Activated CD4-positive, alpha-beta T cell treated with anti-CD3 and anti-CD28 coated beads for 1 hour (primary cell): ENCODE results near the gene KIFC1.

Experiments used
- DNase-seq: peaks from one replicate; pipeline ENCODE4 v3.0.0-alpha.2; 2020

Gene KIFC1

DNA sequence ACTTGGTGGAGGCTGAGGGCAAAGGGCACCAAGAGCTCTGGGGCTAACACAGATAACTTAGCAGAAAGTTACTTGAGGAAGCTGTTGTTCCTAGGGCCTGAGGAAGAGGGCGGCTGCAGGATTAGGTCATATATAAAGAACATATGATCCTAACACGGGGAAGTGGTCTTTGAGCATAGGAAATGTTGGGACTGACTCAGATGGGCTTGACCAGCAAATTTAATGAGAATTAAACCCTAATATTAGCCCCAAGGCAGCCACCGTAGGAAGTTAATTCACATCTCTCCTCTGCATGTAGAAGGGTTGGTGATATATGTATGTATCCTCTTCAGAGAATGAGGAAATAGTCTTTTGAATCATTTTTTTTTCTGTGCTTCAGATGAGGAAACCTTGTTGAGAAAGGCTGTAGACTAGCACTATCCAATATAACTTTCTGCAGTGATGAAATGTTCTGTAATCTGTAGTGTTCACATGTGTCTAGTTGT lies 53.5 kb downstream of the KIFC1 start:
- no peak for DNase-seq

DNA sequence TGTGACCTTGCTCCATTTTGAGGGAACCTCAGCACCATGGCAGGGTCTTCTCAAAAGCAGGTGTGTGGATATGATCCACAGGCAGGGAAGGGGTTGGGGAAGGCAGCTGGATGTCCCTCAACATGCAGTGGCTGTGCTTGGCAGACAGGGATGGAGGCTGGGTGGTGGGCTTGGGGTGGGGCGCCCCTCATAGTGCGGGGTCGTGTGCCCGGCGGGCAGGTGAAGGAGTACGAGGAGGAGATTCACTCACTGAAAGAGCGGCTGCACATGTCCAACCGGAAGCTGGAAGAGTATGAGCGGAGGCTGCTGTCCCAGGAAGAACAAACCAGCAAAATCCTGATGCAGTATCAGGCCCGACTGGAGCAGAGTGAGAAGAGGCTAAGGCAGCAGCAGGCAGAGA lies 54.7 kb downstream of the KIFC1 start:
- DNase-seq, result no peak

DNA sequence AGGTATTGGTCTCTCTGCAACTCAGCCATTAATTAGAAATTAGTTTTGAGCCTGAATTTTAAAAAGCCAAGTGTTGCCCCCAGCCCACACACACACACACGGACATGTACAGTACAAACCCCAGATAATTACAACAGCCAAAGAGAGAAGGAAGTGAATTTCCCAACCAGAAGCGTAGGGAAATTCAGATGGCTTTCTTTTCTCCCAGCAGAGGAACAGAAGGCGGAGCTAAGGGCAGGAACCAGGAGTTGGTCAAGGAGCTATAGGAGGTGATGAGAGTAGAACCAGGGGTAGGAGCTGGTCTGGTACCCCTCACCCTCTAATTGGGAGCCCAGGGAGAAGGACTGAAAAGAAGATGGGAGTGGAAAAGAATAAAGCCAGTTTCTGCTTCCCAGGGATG lies 58.8 kb downstream of the KIFC1 start:
- DNase-seq, result no peak

DNA sequence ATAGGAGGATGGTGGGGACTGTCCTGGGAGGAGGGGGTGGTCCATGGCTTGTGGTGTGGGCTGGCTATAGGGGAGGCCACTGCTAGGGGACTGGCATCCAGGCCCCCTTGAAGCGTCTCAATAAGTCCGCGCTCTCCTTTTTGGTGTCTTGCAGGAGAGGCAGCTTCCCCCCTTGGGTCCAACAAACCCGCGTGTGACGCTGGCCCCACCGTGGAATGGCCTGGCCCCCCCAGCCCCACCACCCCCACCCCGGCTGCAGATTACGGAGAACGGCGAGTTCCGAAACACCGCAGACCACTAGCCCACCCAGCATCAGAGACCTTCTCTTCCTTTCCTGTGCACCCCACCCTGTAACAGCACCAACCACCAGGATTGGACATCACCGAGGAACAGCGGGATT lies 60.0 kb downstream of the KIFC1 start:
- DNase-seq, result no peak

DNA sequence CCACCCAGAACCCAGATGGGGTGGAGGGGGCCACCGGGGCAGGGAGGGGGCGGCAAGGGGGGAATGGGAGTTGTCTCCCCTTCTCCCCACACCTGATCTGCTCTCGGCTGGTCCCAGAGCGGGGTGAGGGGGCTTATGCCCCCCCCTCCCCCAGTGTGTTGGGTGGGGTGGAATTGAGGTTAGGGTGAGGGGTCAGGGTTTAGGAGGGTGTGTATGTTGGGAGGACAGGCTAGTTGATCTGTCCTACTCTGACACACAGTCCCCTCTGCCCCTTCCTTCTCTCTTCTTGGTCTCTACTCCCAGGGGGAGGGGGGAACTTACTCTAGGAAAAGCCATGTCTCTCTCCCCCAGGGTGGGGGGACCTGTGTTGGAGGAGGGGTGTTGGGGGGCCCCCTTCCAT lies 60.9 kb downstream of the KIFC1 start:
- no peak for DNase-seq

DNA sequence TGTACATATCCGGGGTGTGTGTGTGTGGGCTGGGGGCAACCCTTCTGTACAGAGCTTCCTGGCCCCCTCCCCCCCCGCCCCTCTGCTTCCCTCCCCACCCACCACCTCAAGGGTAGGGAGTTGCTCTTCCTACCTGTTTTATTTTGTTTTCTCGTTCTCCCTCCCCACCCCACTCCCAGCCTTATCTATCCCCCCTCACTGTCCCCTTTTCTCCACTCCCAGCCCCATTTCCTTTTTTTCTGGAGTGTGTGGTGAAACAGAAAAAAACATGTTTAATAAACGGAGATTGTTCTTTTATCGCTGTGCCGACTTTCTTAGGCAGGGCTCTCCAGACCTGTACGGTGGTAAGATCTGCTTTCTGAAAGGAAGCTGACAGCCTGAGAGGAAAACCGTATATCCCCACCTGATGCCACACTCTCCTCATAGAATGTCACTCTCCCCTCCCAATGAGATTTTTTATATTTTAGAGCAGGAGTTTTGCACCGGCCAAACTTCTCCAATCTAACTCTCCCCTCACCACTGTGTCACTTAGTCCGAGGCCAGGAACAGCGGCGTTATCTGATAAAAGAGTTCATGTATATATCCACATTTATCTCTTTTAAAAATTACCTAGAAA lies 61.9 kb downstream of the KIFC1 start:
- no peak for DNase-seq

DNA sequence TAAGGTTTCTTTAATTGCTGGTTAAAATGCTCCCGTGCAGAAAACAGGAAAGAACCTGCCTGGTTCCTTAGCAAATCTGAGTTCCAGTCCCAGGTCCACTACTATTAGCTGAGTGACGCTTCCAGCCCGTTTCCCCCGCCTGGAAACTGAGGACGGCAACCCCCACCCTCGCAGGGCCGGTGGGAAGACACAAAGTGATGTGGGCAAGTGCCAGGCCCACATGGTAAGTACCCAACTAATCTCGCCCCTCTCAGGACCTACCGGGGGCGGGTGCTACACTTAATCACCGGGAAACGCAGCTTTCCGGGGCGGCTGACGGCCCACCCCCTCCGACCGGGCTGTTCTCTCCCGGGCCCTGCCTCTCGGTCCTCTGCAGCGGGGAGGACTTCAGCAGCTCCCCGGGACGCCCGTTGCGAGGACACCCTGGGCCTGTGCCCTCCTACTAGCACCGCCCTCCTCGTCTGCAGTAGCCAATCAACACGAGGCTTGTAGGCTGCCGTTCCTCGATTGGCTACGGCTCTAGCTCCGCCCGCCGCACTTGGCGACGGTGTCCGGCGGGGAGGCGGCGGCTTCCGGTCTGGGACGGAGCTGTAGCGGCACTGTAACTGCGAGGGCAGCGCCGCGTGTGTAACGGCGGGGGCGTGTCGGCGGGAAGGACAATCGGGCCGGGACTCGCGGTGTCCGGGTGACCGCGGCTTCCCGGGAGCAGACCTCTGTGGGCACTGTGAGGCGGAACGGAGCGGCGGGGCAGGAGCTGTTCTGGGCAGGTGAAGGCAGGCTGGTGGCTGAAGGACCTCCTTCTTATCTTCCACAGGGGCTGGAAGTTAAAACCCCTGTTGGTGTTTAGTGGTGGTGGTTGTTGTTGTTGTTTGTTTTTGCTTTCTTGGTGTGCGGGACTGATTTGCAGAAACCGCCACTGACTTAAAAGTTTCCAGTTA lies 62.7 kb downstream of the KIFC1 start, which contains the start of gene ZBTB9:
Gene ZBTB9 (plus strand): TSS at position 568 of the 938 bp plus-strand sequence. CDS start 525 bp downstream, outside the sequence.
- peak; percentile 87 for DNase-seq

DNA sequence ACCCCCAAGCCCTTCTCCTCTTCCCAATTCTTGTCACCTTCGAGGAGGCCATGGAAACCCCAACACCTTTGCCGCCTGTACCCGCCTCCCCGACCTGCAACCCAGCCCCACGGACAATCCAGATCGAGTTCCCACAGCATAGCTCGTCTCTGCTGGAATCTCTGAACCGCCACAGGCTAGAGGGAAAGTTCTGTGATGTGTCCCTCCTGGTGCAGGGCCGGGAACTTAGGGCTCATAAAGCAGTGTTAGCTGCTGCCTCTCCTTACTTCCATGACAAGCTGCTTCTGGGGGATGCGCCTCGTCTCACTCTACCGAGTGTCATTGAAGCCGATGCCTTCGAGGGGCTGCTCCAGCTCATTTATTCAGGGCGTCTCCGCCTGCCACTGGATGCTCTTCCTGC lies 63.4 kb downstream of the KIFC1 start:
- no peak for DNase-seq

DNA sequence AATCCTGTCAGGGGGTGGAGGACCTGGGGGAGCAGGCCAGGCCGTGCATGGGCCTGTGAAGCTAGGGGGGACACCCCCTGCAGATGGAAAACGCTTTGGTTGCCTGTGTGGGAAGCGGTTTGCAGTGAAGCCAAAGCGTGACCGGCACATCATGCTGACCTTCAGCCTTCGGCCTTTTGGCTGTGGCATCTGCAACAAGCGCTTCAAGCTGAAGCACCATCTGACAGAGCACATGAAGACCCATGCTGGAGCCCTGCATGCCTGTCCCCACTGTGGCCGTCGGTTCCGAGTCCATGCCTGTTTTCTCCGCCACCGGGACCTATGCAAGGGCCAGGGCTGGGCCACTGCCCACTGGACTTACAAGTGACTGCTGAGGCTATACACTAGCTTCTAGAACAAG lies 64.5 kb downstream of the KIFC1 start:
- no peak for DNase-seq

DNA sequence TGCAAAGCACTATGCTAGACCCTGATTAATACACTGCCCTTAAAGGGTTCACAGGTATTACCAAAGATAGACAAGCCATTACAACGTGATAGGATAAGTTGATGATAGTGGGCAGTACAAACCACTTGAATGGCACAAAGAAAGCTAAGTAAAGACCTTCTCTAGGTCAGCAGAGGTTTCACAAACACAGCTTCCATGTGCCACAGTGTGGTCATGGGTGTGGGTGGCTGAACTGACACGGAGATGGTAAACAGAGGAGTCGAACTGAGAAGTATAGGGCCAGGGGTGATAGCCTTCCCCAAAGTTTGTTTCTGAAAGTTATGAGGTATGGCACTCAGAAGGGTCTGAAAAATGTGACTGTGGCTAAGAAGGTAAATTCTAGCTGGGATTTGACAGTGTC lies 67.1 kb downstream of the KIFC1 start:
- DNase-seq, result no peak

DNA sequence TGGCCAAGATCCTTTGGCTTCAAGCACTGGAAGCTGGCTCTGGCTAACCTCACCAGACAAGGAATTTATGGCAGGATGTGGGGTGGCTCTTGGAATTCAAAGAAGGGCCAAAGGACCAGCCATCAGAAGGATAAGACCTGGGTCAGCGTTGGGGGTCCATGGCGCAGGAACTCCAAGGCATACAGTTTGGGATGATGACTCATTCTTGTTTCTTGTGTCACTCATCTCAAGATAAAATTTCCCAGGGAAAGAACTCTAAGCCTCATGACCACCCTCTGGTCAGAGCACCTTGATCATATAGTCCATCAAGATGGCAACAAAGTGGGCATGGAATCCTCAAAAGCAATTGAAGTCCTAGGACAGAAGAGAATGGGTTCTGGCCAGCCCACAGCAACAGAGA lies 67.6 kb downstream of the KIFC1 start:
- no peak for DNase-seq
